Left renal cortex interstitium (tissue), 4 donors: Measurements from ENCODE around the gene ZC3H4. TPM values are rescaled to one million over a fixed set of nuclear protein-coding genes. Genes with fewer than 3 reads are reported as not detected.

Experiments used
- DNase-seq, 4 donors: peaks; one replicate each; pipeline ENCODE4 v3.0.0-alpha.2; 2013; ENCODE audit warnings: low read depth in 4 of 4, low spot score in 2 of 4, missing footprints in 1 of 4
- polyA plus RNA-seq, 4 donors: library from polyadenylated mRNA; unstranded; fragments of 120-200 nt; gene quantifications; one replicate each; pipeline ENCODE4 v1.2.1, GENCODE V29; 2013; ENCODE audit not compliant: insufficient read length in 4 of 4

ZC3H4 gene
- polyA plus RNA-seq, 4 donors, result 34.9 to 38.9 (median 35.9) TPM

DNA sequence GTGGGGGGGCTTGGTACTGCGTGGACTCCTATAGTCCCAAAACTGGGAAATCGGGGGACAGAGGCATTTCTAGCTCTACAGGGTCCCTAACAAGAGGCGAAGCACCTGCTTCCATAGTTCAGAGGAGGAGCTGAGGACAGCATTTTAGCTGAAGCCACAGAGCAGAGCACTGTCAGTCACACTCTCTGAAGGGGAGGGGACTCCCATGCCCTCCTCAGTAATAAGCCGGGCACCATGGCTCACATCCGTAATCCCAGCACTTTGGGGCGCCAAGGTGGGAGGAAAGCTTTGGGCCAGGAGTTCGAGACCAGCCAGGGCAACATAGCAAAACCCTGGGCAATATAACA, 90.2 kb downstream of the ZC3H4 start:
- DNase-seq, result no peak

- no peak for DNase-seq
These were observed 90.8 kb downstream of the ZC3H4 start for GRCh38 chr19:47022541-47023447.

GRCh38 chr19:47022140-47022536, 91.4 kb downstream of the ZC3H4 start:
- DNase-seq, result no peak

DNA sequence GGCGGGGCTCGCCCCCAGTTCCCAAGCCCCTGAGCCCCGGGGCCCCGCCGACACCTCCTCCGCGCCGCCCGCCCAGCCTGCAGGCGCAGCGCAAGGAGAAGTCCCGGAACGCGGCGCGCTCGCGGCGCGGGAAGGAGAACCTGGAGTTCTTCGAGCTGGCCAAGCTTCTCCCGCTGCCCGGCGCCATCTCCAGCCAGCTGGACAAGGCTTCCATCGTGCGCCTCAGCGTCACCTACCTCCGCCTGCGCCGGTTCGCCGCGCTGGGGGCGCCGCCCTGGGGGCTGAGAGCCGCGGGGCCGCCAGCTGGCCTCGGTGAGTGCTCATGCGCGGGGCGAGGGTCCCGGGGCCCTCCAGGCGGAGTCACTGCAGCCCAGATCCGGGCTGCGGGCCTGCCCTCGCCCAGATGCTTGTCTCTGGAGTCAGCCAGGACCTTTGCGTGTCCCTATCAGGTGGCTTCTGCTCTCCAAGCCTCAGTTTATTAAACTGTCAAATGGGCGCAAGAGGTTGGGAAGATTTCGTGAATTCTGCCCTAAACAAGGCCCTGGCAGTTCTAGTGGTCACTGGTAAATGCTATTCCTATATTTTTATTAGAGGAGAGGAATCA, 91.9 kb downstream of the ZC3H4 start:
- no peak for DNase-seq

GRCh38 chr19:47020992-47021496, 92.5 kb downstream of the ZC3H4 start:
- no peak for DNase-seq

- no peak for DNase-seq
These were observed 93.3 kb downstream of the ZC3H4 start for GRCh38 chr19:47020132-47020805.

- DNase-seq, result no peak
These were observed 94.0 kb downstream of the ZC3H4 start, which contains the start of gene NPAS1 for GRCh38 chr19:47019431-47020041. Gene NPAS1 (plus strand): TSS chr19:47019837. CDS start chr19:47021048, 1,211 bp downstream.

- DNase-seq, result no peak
These were observed 94.7 kb downstream of the ZC3H4 start for GRCh38 chr19:47018923-47019322.

Other genes starting within 250 kb of the ZC3H4 start
- gene NPAS1, start 93.9 kb downstream of the ZC3H4 start, polyA plus RNA-seq, result 1 to 10 TPM; 1.3 to 3.6 (median 2.2) TPM
- 10 to 100 TPM in 2 of 4 donors, 1 to 10 TPM in 2; 7.7 to 20.1 (median 12.0) TPM for gene TMEM160, start 65.2 kb downstream of the ZC3H4 start, polyA plus RNA-seq
- gene SAE1, start 17.1 kb upstream of the ZC3H4 start, polyA plus RNA-seq, result 100 to 1,000 TPM; 107 to 131 (median 118) TPM
- 1 to 10 TPM; 1.6 to 2.9 (median 2.6) TPM for gene BBC3, start 117.4 kb upstream of the ZC3H4 start, polyA plus RNA-seq
- gene CCDC9, start 142.7 kb upstream of the ZC3H4 start, polyA plus RNA-seq, result 10 to 100 TPM; 19.5 to 31.8 (median 29.0) TPM
- 10 to 100 TPM in 2 of 4 donors, 1 to 10 TPM in 2; 6.4 to 12.9 (median 10.5) TPM for gene INAFM1, start 161.1 kb upstream of the ZC3H4 start, polyA plus RNA-seq
- gene C5AR1, start 196.1 kb upstream of the ZC3H4 start, polyA plus RNA-seq, result 10 to 100 TPM in 1 of 4 donors, 1 to 10 TPM in 3; 3.8 to 11.8 (median 6.0) TPM
- gene C5AR2, start 218.4 kb upstream of the ZC3H4 start, polyA plus RNA-seq, result under 1 TPM; 0.34 to 0.51 (median 0.45) TPM
- 10 to 100 TPM in 3 of 4 donors, 1 to 10 TPM in 1; 9.6 to 21.9 (median 16.0) TPM for gene DHX34, start 235.5 kb upstream of the ZC3H4 start, polyA plus RNA-seq